Mesenchymal stem cell (in vitro differentiated cells and primary cell): ENCODE results near the gene CEP112.

Experiments
- DNase-seq: peaks from one replicate; pipeline ENCODE4 v3.0.0-alpha.2; 2013
- H2AFZ ChIP-seq: one replicate; pipeline ENCODE4 v1.6.1; 2013; ENCODE audit warnings: low read depth, mild to moderate bottlenecking, control low read depth, inconsistent platforms, low read length, moderate library complexity
- H2AK5ac ChIP-seq: 2 replicates; pipeline ENCODE4 v1.6.1; 2013; ENCODE audit warnings: low read length, moderate library complexity, mild to moderate bottlenecking, inconsistent platforms; ENCODE audit not compliant: severe bottlenecking
- H2BK120ac ChIP-seq: one replicate; pipeline ENCODE4 v1.6.1; 2013; ENCODE audit warnings: low read depth, mild to moderate bottlenecking, inconsistent platforms, low read length, moderate library complexity
- H2BK12ac ChIP-seq, 2 experiments: one replicate each; pipeline ENCODE4 v1.6.1; 2013; ENCODE audit warnings: inconsistent platforms in 2 of 2, low read length in 2 of 2, mild to moderate bottlenecking in 2 of 2, moderate library complexity in 2 of 2, control low read depth in 1 of 2
- H2BK15ac ChIP-seq: one replicate; pipeline ENCODE4 v1.6.1; 2013; ENCODE audit warnings: mild to moderate bottlenecking, low read depth, inconsistent platforms; ENCODE audit not compliant: poor library complexity, severe bottlenecking
- H2BK5ac ChIP-seq: 2 replicates; pipeline ENCODE4 v1.6.1; 2013; ENCODE audit warnings: low read depth, mild to moderate bottlenecking, low read length, control low read depth, inconsistent platforms; ENCODE audit not compliant: poor library complexity, severe bottlenecking
- H3K14ac ChIP-seq, 2 experiments: one replicate each; pipeline ENCODE4 v1.6.1; 2013; ENCODE audit warnings: inconsistent platforms in 2 of 2, low read length in 2 of 2, control low read depth in 1 of 2, mild to moderate bottlenecking in 1 of 2, moderate library complexity in 1 of 2
- H3K18ac ChIP-seq, 2 experiments: one replicate each; pipeline ENCODE4 v1.6.1; 2013; ENCODE audit warnings: inconsistent platforms in 2 of 2, low read length in 2 of 2, control low read depth in 1 of 2, low read depth in 1 of 2, mild to moderate bottlenecking in 1 of 2
- H3K23ac ChIP-seq, 2 experiments: one replicate each; pipeline ENCODE4 v1.6.1; 2013; ENCODE audit warnings: inconsistent platforms in 2 of 2, low read length in 2 of 2, mild to moderate bottlenecking in 2 of 2, moderate library complexity in 2 of 2, control low read depth in 1 of 2
- H3K27ac ChIP-seq: 2 replicates; pipeline ENCODE4 v1.5.1; 2013; ENCODE audit warnings: mild to moderate bottlenecking, moderate library complexity, low read length, control low read depth, inconsistent platforms; ENCODE audit not compliant: poor library complexity, severe bottlenecking
- H3K27me3 ChIP-seq, 2 experiments: 2 replicates each; pipeline versions ENCODE4 v1.6.1 to v1.7.0; 2013; ENCODE audit warnings: low read length in 2 of 2, mild to moderate bottlenecking in 2 of 2, moderate library complexity in 2 of 2, control low read depth in 1 of 2, inconsistent platforms in 1 of 2; ENCODE audit not compliant: control insufficient read depth in 1 of 2, insufficient read depth in 1 of 2
- H3K36me3 ChIP-seq, 2 experiments: 2 replicates each; pipeline versions ENCODE4 v1.6.1 to v1.7.0; 2013; ENCODE audit warnings: low read length in 2 of 2, control low read depth in 1 of 2, inconsistent platforms in 1 of 2, low read depth in 1 of 2, mild to moderate bottlenecking in 1 of 2; ENCODE audit not compliant: insufficient read depth in 2 of 2, control insufficient read depth in 1 of 2
- H3K4ac ChIP-seq, 2 experiments: one replicate each; pipeline ENCODE4 v1.6.1; 2013; ENCODE audit warnings: inconsistent platforms in 2 of 2, low read length in 2 of 2, mild to moderate bottlenecking in 2 of 2, moderate library complexity in 2 of 2, control low read depth in 1 of 2, low read depth in 1 of 2
- H3K4me1 ChIP-seq: 2 replicates; pipeline ENCODE4 v1.6.1; 2013; ENCODE audit warnings: low read depth, low read length, control low read depth; ENCODE audit not compliant: control insufficient read depth, insufficient read depth
- H3K4me2 ChIP-seq: 2 replicates; pipeline ENCODE4 v1.6.1; 2013; ENCODE audit warnings: low read length, mild to moderate bottlenecking, inconsistent platforms; ENCODE audit not compliant: poor library complexity, severe bottlenecking
- H3K4me3 ChIP-seq, 2 experiments: 2 replicates each; pipeline versions ENCODE4 v1.5.1 to v1.7.0; 2013; ENCODE audit warnings: low read length in 2 of 2, mild to moderate bottlenecking in 2 of 2, control low read depth in 1 of 2, low read depth in 1 of 2; ENCODE audit not compliant: insufficient read depth in 1 of 2
- H3K79me1 ChIP-seq: replicated peaks from 2 replicates; pipeline ENCODE4 v1.6.1; 2013; ENCODE audit warnings: mild to moderate bottlenecking, control low read depth, low read length, inconsistent platforms; ENCODE audit not compliant: poor library complexity, severe bottlenecking
- H3K9ac ChIP-seq: 2 replicates; pipeline ENCODE4 v1.7.0; 2013; ENCODE audit warnings: mild to moderate bottlenecking, low read length, moderate library complexity
- H3K9me3 ChIP-seq: 2 replicates; pipeline ENCODE4 v1.7.0; 2013; ENCODE audit warnings: mild to moderate bottlenecking, low read length; ENCODE audit not compliant: control insufficient read depth
- H4K8ac ChIP-seq: one replicate; pipeline ENCODE4 v1.6.1; 2013; ENCODE audit warnings: inconsistent platforms, mild to moderate bottlenecking, low read length, moderate library complexity
- H4K91ac ChIP-seq: one replicate; pipeline ENCODE4 v1.6.1; 2013; ENCODE audit warnings: mild to moderate bottlenecking, low read length, inconsistent platforms
- WGBS: methylation state at CpG from one replicate; pipeline ENCODE4 v1.1.7; 2013; ENCODE audit warnings: mixed read lengths; 5-methylcytosine and 5-hydroxymethylcytosine counted together

The CEP112 gene

DNA sequence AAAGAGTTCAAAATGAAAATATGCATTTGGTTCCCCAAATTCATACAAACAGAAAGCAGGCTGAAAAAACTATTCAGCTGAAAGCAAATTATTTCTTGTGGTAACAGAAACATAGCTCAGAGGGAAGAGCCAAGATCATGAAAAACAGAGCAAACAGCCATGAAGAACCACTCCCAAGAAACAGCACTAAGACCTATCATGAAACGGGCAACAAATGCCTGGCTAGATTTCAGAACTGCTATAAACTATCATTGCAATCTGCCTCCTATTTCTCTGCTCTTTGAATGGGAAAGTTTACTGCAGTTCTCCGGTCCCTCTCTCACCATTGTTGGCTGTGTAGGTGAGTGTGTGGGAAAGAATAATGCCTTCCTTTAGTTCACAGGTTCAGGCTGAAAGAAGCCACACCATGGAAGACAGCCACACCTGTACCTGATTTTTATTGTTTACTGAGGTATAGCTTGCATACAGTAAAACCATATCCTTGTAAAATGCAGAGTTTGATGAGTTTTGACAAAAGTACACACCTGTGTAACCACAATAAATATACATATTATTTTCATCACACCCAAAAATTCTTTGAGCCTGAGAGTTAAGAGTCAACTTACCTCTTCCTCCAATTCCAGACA, 48.2 kb downstream of the CEP112 start:
- WGBS: 100% methylated on average over 2 of the region's 2 CpGs
- no peak overlapping the region for H4K91ac ChIP-seq
- H3K36me3 ChIP-seq: no peaks in the 10 kb centered on the region
- H3K27ac ChIP-seq: no peak overlapping the region
- H3K4ac ChIP-seq: no peak overlapping the region
- H2BK120ac ChIP-seq: no peak overlapping the region
- H3K23ac ChIP-seq: no peak overlapping the region
- no peaks in the 10 kb centered on the region for H3K9me3 ChIP-seq
- H2AK5ac ChIP-seq: no peak overlapping the region
- H3K79me1 ChIP-seq: no peaks in the 10 kb centered on the region
- H3K9ac ChIP-seq: no peak overlapping the region
- H3K27me3 ChIP-seq: no peaks in the 10 kb centered on the region
- H3K14ac ChIP-seq: no peak overlapping the region
- no peak for DNase-seq
- H4K8ac ChIP-seq: no peak overlapping the region
- H2BK5ac ChIP-seq: no peak overlapping the region
- H2BK15ac ChIP-seq: no peak overlapping the region
- no peak overlapping the region for H3K4me2 ChIP-seq
- H3K4me3 ChIP-seq: no peak overlapping the region
- no peaks in the 10 kb centered on the region for H3K4me1 ChIP-seq
- H3K18ac ChIP-seq: no peak overlapping the region
- H2AFZ ChIP-seq: no peak overlapping the region
- H2BK12ac ChIP-seq: no peak overlapping the region

DNA sequence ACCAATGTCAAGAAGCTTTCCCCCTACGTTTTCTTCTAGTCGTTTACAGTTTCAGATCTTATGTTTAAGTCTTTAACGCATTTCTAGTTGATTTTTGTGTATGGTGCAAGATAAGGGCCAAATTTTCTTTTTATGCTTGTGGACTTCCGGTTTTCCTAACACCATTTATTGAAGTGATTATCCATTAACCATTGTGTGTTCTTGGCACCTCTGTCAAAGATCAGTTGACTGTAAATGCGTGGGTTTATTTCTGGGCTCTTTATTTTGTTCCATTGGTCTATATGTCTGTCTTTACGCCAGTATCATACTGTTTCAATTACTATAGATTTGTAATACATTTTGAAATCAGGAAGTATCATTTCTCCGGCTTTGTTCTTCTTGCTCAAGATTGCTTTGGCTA, 49.5 kb downstream of the CEP112 start:
- H2BK5ac ChIP-seq: no peak overlapping the region
- H3K14ac ChIP-seq: no peak overlapping the region
- no peak overlapping the region for H2BK12ac ChIP-seq
- H2BK120ac ChIP-seq: no peak overlapping the region
- H2AFZ ChIP-seq: no peak overlapping the region
- no peaks in the 10 kb centered on the region for H3K36me3 ChIP-seq
- H4K91ac ChIP-seq: no peak overlapping the region
- no peak overlapping the region for H3K4me3 ChIP-seq
- H3K4ac ChIP-seq: no peak overlapping the region
- H3K18ac ChIP-seq: no peak overlapping the region
- no peak overlapping the region for H3K9ac ChIP-seq
- H3K9me3 ChIP-seq: peaks cover 6% of the 10 kb centered on the region
- H3K27me3 ChIP-seq: no peaks in the 10 kb centered on the region
- H2BK15ac ChIP-seq: no peak overlapping the region
- no peaks in the 10 kb centered on the region for H3K4me1 ChIP-seq
- H3K79me1 ChIP-seq: no peaks in the 10 kb centered on the region
- 100% methylated on average over 4 of the region's 7 CpGs for WGBS
- H2AK5ac ChIP-seq: no peak overlapping the region
- no peak overlapping the region for H4K8ac ChIP-seq
- no peak overlapping the region for H3K27ac ChIP-seq
- H3K4me2 ChIP-seq: no peak overlapping the region
- no peak for DNase-seq
- no peak overlapping the region for H3K23ac ChIP-seq

GRCh38 chr17:66138120-66138519, 53.8 kb downstream of the CEP112 start:
- Histone ChIP-seq H3K9ac (no peak overlapping the region), H2BK120ac (no peak overlapping the region), H2AFZ (no peak overlapping the region), H3K36me3 (peaks cover 0 to 7% of the 10 kb centered on the region in 2 experiments), H3K23ac (no peak overlapping the region), H2BK15ac (no peak overlapping the region), H3K9me3 (peaks cover 14% of the 10 kb centered on the region), H3K4me2 (no peak overlapping the region), H3K4ac (no peak overlapping the region), H3K14ac (no peak overlapping the region), H4K91ac (no peak overlapping the region), H3K27ac (no peak overlapping the region), H3K4me3 (no peak overlapping the region), H3K18ac (no peak overlapping the region), H3K4me1 (no peaks in the 10 kb centered on the region), H3K27me3 (no peaks in the 10 kb centered on the region), H2AK5ac (no peak overlapping the region), H4K8ac (no peak overlapping the region), H2BK12ac (no peak overlapping the region), H3K79me1 (peaks cover 7% of the 10 kb centered on the region), H2BK5ac (no peak overlapping the region)
- WGBS: 98% methylated on average over 1 of the region's 3 CpGs
- no peak for DNase-seq

DNA sequence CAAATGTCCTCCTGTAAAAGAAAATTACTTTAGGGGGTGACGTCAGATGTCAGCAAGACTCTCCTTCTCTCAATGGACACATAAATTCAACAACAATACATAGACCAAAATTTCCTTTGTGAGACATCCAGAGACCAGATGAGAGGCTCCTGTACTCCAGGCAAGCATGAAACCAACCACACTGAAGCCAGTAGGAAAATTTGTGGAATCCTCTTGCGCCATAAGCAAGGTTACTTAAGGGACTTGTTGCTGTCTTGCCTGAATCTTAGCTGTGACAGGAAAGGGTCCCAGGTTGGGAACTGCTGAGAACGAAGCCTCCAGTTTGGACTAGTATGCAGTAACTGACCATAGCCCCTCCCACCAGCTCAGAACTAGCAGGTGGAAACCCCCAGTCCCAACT, 56.0 kb downstream of the CEP112 start:
- no peak overlapping the region for H3K4me3 ChIP-seq
- H2BK15ac ChIP-seq: no peak overlapping the region
- no peak overlapping the region for H3K14ac ChIP-seq
- DNase-seq: peak; percentile 32
- H3K27me3 ChIP-seq: no peaks in the 10 kb centered on the region
- no peaks in the 10 kb centered on the region for H3K4me1 ChIP-seq
- H3K18ac ChIP-seq: no peak overlapping the region
- no peak overlapping the region for H2BK120ac ChIP-seq
- H4K91ac ChIP-seq: no peak overlapping the region
- H3K9ac ChIP-seq: no peak overlapping the region
- no peak overlapping the region for H4K8ac ChIP-seq
- H3K9me3 ChIP-seq: peaks cover 14% of the 10 kb centered on the region
- no peak overlapping the region for H2AFZ ChIP-seq
- H3K36me3 ChIP-seq: peaks cover 0 to 7% of the 10 kb centered on the region in 2 experiments
- no peak overlapping the region for H2BK12ac ChIP-seq
- H3K4me2 ChIP-seq: no peak overlapping the region
- H2BK5ac ChIP-seq: no peak overlapping the region
- H3K23ac ChIP-seq: no peak overlapping the region
- WGBS: 90% methylated on average over 3 of the region's 3 CpGs
- no peak overlapping the region for H2AK5ac ChIP-seq
- H3K27ac ChIP-seq: no peak overlapping the region
- no peak overlapping the region for H3K4ac ChIP-seq
- peaks cover 7% of the 10 kb centered on the region for H3K79me1 ChIP-seq
